MM.1S (cell line): ENCODE measurements around the gene ADCY9.

ENCODE experiments used
- DNase-seq: peaks from one replicate; pipeline ENCODE4 v3.0.0-alpha.2; 2015
- H2AFZ ChIP-seq: fragments of 300-600 bp; sonication (generic); 2 replicates; pipeline ENCODE4 v1.6.0; 2016; ENCODE audit warnings: antibody characterized with exemption, low read length
- H3F3A ChIP-seq: fragments of 300-600 bp; sonication (generic); 2 replicates; pipeline ENCODE4 v1.6.1; 2016; ENCODE audit warnings: mild to moderate bottlenecking, antibody characterized with exemption, low read length, moderate library complexity, mixed read lengths; ENCODE audit not compliant: insufficient read depth
- H3K27ac ChIP-seq: fragments of 300-600 bp; sonication (generic); 2 replicates; pipeline ENCODE4 v1.5.1; 2016; ENCODE audit warnings: mild to moderate bottlenecking, low read length
- H3K27me3 ChIP-seq: fragments of 300-600 bp; sonication (generic); replicated peaks from 2 replicates; pipeline ENCODE4 v1.6.0; 2016; ENCODE audit warnings: low read length; ENCODE audit not compliant: insufficient read depth
- H3K36me3 ChIP-seq: fragments of 300-600 bp; sonication (generic); replicated peaks from 2 replicates; pipeline ENCODE4 v1.6.1; 2016; ENCODE audit warnings: mild to moderate bottlenecking, low read length, mixed read lengths; ENCODE audit not compliant: insufficient read depth
- H3K4me1 ChIP-seq: fragments of 300-600 bp; sonication (generic); 2 replicates; pipeline ENCODE4 v1.6.1; 2016; ENCODE audit warnings: low read length, mixed read lengths
- H3K4me2 ChIP-seq: fragments of 300-600 bp; sonication (generic); 2 replicates; pipeline ENCODE4 v1.6.0; 2016; ENCODE audit warnings: low read depth, low read length
- H3K4me3 ChIP-seq: fragments of 300-600 bp; sonication (generic); 2 replicates; pipeline ENCODE4 v1.5.1; 2016; ENCODE audit warnings: low read length, mixed read lengths
- H3K79me2 ChIP-seq: fragments of 300-600 bp; sonication (generic); 2 replicates; pipeline ENCODE4 v1.6.1; 2016; ENCODE audit warnings: mixed run types, low read length, mixed read lengths
- H3K9ac ChIP-seq: fragments of 300-600 bp; sonication (generic); 2 replicates; pipeline ENCODE4 v1.6.1; 2016; ENCODE audit warnings: low read length, mixed read lengths
- H3K9me2 ChIP-seq: fragments of 300-600 bp; sonication (generic); replicated peaks from 2 replicates; pipeline ENCODE4 v1.6.1; 2016; ENCODE audit warnings: mild to moderate bottlenecking, low read length, mixed read lengths; ENCODE audit not compliant: insufficient read depth
- H3K9me3 ChIP-seq: fragments of 300-600 bp; sonication (generic); replicated peaks from 2 replicates; pipeline ENCODE4 v1.6.1; 2016; ENCODE audit warnings: mild to moderate bottlenecking, low read length, mixed read lengths; ENCODE audit not compliant: insufficient read depth
- H4K20me1 ChIP-seq: fragments of 300-600 bp; sonication (generic); 2 replicates; pipeline ENCODE4 v1.6.1; 2016; ENCODE audit warnings: mild to moderate bottlenecking, low read length, moderate library complexity, mixed read lengths; ENCODE audit not compliant: insufficient read depth
- CTCF ChIP-seq: fragments of 300-600 bp; sonication (generic); IDR thresholded peaks from 2 replicates; pipeline ENCODE4 v1.5.1; 2016; ENCODE audit warnings: antibody characterized with exemption, low read length, mixed read lengths
- EZH2 ChIP-seq: fragments of 300-600 bp; sonication (generic); optimal IDR thresholded peaks from 2 replicates; pipeline ENCODE3; 2017; ENCODE audit warnings: low read depth, mild to moderate bottlenecking, antibody characterized with exemption, low read length, mixed read lengths
- EZH2phosphoT487 ChIP-seq: fragments of 300-600 bp; sonication (generic); IDR thresholded peaks from 2 replicates; pipeline ENCODE4 v1.6.1; 2018; ENCODE audit warnings: antibody characterized with exemption, low read length

ADCY9 gene

DNA sequence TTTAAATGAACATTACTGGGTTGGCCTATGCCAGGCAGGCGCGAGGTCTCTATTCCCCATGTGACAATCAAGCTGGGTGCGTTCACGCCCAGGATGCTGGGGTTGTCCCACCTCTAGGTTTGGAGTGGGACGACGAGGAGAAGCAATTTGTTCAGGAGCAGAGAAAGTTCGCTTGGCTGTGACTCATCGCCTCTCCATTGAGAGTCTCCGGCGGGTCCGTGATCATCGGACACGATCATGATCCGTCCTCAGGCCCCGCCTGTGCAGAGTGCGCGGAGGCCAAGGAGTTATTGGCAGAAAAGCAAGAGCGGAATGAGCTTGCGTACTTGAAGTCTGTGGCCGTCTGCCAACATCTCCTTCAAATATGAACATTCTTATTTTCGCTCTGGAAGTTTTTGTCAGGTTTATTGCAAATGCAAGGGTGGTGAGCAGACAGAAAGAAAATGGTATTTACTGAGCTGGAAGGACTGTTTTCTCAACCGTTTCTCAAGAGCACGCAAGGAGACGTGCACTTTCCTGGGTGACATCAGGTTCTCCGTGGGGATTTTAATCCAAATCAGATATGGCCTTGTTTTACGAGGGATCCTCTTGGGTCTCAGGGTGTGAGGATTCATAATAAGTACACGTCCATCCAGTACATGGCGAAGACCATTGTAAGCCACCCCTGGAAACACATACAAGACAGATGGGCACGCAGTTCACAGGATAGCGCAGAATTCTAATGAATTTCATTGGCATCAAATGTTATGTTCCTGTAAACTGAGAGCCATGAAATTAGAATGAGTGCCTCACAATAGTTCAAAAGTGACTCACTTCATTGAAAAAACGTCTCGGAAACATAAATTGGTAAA, 165.7 kb downstream of the ADCY9 start:
- Histone ChIP-seq H3K4me1 (no peaks in the 10 kb centered on the region), H3K36me3 (no peaks in the 10 kb centered on the region), H4K20me1 (no peaks in the 10 kb centered on the region), H2AFZ (no peak overlapping the region), H3K27me3 (peaks cover 89% of the 10 kb centered on the region), H3F3A (no peaks in the 10 kb centered on the region), H3K4me2 (no peak overlapping the region), H3K9ac (no peak overlapping the region), H3K79me2 (no peaks in the 10 kb centered on the region), H3K4me3 (no peak overlapping the region), H3K27ac (no peak overlapping the region), H3K9me3 (no peaks in the 10 kb centered on the region), H3K9me2 (no peaks in the 10 kb centered on the region)
- no peak for TF ChIP-seq EZH2
- no peak for TF ChIP-seq CTCF
- no peak for TF ChIP-seq EZH2phosphoT487
- DNase-seq, result no peak

DNA sequence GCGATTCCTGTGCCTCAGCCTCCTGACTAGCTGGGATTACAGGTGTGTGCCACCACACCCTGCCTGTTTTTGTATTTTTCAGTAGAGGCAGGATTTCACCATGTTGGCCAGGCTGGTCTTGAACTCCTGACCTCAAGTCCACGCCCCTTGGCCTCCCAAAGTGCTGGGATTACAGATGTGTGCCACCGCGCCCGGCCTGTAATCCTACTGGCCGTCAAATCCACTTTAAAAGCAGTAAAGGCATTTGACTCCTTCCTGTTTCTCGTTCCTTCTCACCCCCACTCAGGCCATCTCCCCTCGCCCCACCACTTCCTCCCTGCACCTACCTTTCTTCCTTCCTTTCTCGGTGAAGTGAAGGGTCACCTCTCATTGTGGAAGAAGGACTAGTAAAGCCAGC, 166.3 kb downstream of the ADCY9 start:
- H3K36me3 ChIP-seq, result no peaks in the 10 kb centered on the region
- H3K27me3 ChIP-seq, result peaks cover 88% of the 10 kb centered on the region
- H3K4me1 ChIP-seq, result no peaks in the 10 kb centered on the region
- TF ChIP-seq CTCF (no peak), EZH2phosphoT487 (no peak), EZH2 (no peak)
- no peak overlapping the region for H3K27ac ChIP-seq
- no peaks in the 10 kb centered on the region for H3K79me2 ChIP-seq
- H3K4me2 ChIP-seq, result no peak overlapping the region
- H4K20me1 ChIP-seq, result no peaks in the 10 kb centered on the region
- H3K9ac ChIP-seq, result no peak overlapping the region
- H3K4me3 ChIP-seq, result no peak overlapping the region
- no peaks in the 10 kb centered on the region for H3K9me2 ChIP-seq
- DNase-seq, result no peak
- H3K9me3 ChIP-seq, result no peaks in the 10 kb centered on the region
- H3F3A ChIP-seq, result no peaks in the 10 kb centered on the region
- no peak overlapping the region for H2AFZ ChIP-seq

DNA sequence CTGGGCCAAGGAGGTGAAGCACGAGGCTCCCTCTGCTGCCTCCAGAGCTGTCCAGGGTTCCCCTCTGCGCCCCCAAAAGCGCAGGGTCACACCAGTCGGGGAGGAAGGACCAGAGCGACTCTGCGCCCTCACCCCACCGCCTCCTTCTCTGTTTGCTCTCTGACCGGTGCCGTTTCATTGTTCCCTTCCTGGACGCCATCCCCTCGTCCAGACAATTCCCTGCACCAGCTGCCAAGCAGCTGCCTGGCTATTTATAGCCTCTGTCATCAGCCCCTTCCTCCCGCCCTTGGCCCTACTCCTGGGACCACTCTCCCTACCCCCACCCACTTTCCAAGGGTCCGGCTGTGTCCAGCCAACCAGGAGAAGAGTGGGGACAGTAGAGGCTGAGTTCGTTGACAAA, 167.0 kb downstream of the ADCY9 start:
- H3F3A ChIP-seq, result no peaks in the 10 kb centered on the region
- no peaks in the 10 kb centered on the region for H3K36me3 ChIP-seq
- H4K20me1 ChIP-seq, result no peaks in the 10 kb centered on the region
- no peak overlapping the region for H3K9ac ChIP-seq
- H3K27ac ChIP-seq, result no peak overlapping the region
- H3K9me2 ChIP-seq, result no peaks in the 10 kb centered on the region
- DNase-seq, result no peak
- H3K4me3 ChIP-seq, result no peak overlapping the region
- H2AFZ ChIP-seq, result no peak overlapping the region
- peaks cover 85% of the 10 kb centered on the region for H3K27me3 ChIP-seq
- no peaks in the 10 kb centered on the region for H3K79me2 ChIP-seq
- no peaks in the 10 kb centered on the region for H3K4me1 ChIP-seq
- no peak overlapping the region for H3K4me2 ChIP-seq
- H3K9me3 ChIP-seq, result no peaks in the 10 kb centered on the region
- TF ChIP-seq EZH2phosphoT487, result no peak

GRCh38 chr16:3948378-3948995, 167.8 kb downstream of the ADCY9 start:
- Histone ChIP-seq H3F3A (no peaks in the 10 kb centered on the region), H3K4me2 (no peak overlapping the region), H3K79me2 (no peaks in the 10 kb centered on the region), H3K4me1 (no peaks in the 10 kb centered on the region), H2AFZ (no peak overlapping the region), H3K4me3 (no peak overlapping the region), H3K9me3 (no peaks in the 10 kb centered on the region), H3K9ac (no peak overlapping the region), H3K27me3 (peaks cover 77% of the 10 kb centered on the region), H3K27ac (no peak overlapping the region), H4K20me1 (no peaks in the 10 kb centered on the region), H3K9me2 (no peaks in the 10 kb centered on the region), H3K36me3 (no peaks in the 10 kb centered on the region)
- TF ChIP-seq EZH2phosphoT487 (no peak), CTCF (no peak), EZH2 (no peak)
- no peak for DNase-seq
